HCT116 (cell line): Measurements from ENCODE around the gene PANK4. TPM values are rescaled to one million over a fixed set of nuclear protein-coding genes. Genes with fewer than 3 reads are reported as not detected.

ENCODE experiments used
- ATAC-seq: fragments of 200-7000 bp; cut with Tn5 transposase; 2 replicates; pipeline ENCODE4 v1.9.1; 2020; ENCODE audit warnings: mild to moderate bottlenecking, moderate library complexity
- BruUV-seq: library from RNA; stranded (reverse); fragments of 400-500 nt; replicated peaks from 2 replicates; lab custom pipeline; 2021; lab: Mats Ljungman, UMichigan
- CTCF ChIA-PET: fragments of 300-600 bp; sonication (Branson Sonifier 250); formaldehyde crosslinking; loops from one replicate; lab custom pipeline; 2021; ENCODE audit warnings: antibody characterized with exemption; lab: Charles Lee
- POLR2A ChIA-PET: fragments of 300-600, 350-600 bp; sonication (Branson Sonifier 250); formaldehyde crosslinking; loops from one replicate; lab custom pipeline; 2021; ENCODE audit warnings: antibody characterized with exemption; lab: Charles Lee
- RAD21 ChIA-PET, 2 experiments: fragments of 300-600 bp; sonication (Branson Sonifier 250); formaldehyde crosslinking; loops; one replicate each; lab custom pipeline; 2023; ENCODE audit warnings: low total read pairs in 2 of 2; ENCODE audit not compliant: uncharacterized antibody in 2 of 2, unreplicated experiment in 2 of 2, low non-redundant PET in 1 of 2; lab: Charles Lee
- DNase-seq: peaks from one replicate; pipeline ENCODE4 v3.0.0-alpha.2; 2010; ENCODE audit warnings: low read depth, low spot score
- H2AFZ ChIP-seq: fragments of 200-600 bp; shearing (Covaris generic), sonication (generic); 2 replicates; pipeline ENCODE4 v1.6.1; 2017; ENCODE audit warnings: low read depth, mixed run types, mixed read lengths, antibody characterized with exemption, low read length; ENCODE audit not compliant: poor library complexity, severe bottlenecking
- H3K27ac ChIP-seq: 2 replicates; pipeline ENCODE4 v1.5.1; 2012; ENCODE audit warnings: low read depth, low read length
- H3K27me3 ChIP-seq: fragments of 200-600 bp; sonication (generic); 2 replicates; pipeline ENCODE4 v1.6.1; 2016; ENCODE audit warnings: mixed run types, low read length, mixed read lengths; ENCODE audit not compliant: insufficient read depth
- H3K36me3 ChIP-seq, 2 experiments: fragments of 200-500 bp in 1 of 2; fragments of 200-600 bp in 1 of 2; sonication (Bioruptor generic) in 1 of 2; sonication (generic) in 1 of 2; 2 replicates each; pipeline versions ENCODE4 v1.5.1 to v1.6.1; 2014 to 2016; ENCODE audit warnings: low read length in 2 of 2, inconsistent platforms in 1 of 2, mixed read lengths in 1 of 2, mixed run types in 1 of 2; ENCODE audit not compliant: insufficient read depth in 2 of 2, control insufficient read depth in 1 of 2
- H3K4me1 ChIP-seq, 2 experiments: fragments of 200-600 bp in 1 of 2; sonication (generic) in 1 of 2; 2 replicates each; pipeline versions ENCODE4 v1.5.1 to v1.6.1; 2012 to 2017; ENCODE audit warnings: low read length in 2 of 2, inconsistent platforms in 1 of 2, mild to moderate bottlenecking in 1 of 2, mixed read lengths in 1 of 2, mixed run types in 1 of 2, moderate library complexity in 1 of 2; ENCODE audit not compliant: insufficient read depth in 2 of 2, control insufficient read depth in 1 of 2
- H3K4me2 ChIP-seq: fragments of 200-600 bp; sonication (generic); 2 replicates; pipeline ENCODE4 v1.6.1; 2017; ENCODE audit warnings: mixed run types, low read length, mixed read lengths
- H3K4me3 ChIP-seq, 2 experiments: fragments of 200-600 bp in 1 of 2; sonication (generic) in 1 of 2; replicated peaks in 1 of 2; 2 replicates each; pipeline ENCODE4 v1.5.1; 2011 to 2016; ENCODE audit warnings: low read length in 2 of 2, control low read depth in 1 of 2, low read depth in 1 of 2, mild to moderate bottlenecking in 1 of 2, mixed read lengths in 1 of 2, mixed run types in 1 of 2
- H3K79me2 ChIP-seq: fragments of 200-600 bp; sonication (generic); 2 replicates; pipeline ENCODE4 v1.6.1; 2017; ENCODE audit warnings: mild to moderate bottlenecking, mixed run types, low read length, moderate library complexity, mixed read lengths; ENCODE audit not compliant: insufficient read depth
- H3K9ac ChIP-seq: fragments of 200-600 bp; sonication (generic); 2 replicates; pipeline ENCODE4 v1.6.1; 2016; ENCODE audit warnings: low read length, mixed read lengths
- H3K9me2 ChIP-seq: fragments of 200-600 bp; sonication (generic), shearing (Covaris generic); 2 replicates; pipeline ENCODE4 v1.6.1; 2017; ENCODE audit warnings: mixed run types, mild to moderate bottlenecking, moderate library complexity; ENCODE audit not compliant: insufficient read depth
- H3K9me3 ChIP-seq, 2 experiments: fragments of 200-500 bp in 1 of 2; fragments of 200-600 bp in 1 of 2; sonication (Bioruptor generic) in 1 of 2; sonication (generic) in 1 of 2; 2 replicates each; pipeline ENCODE4 v1.6.1; 2014 to 2017; ENCODE audit warnings: low read length in 2 of 2, mixed read lengths in 2 of 2, inconsistent platforms in 1 of 2, low read depth in 1 of 2, mild to moderate bottlenecking in 1 of 2, mixed run types in 1 of 2, moderate library complexity in 1 of 2; ENCODE audit not compliant: control insufficient read depth in 1 of 2, insufficient read depth in 1 of 2
- H4K20me1 ChIP-seq: fragments of 200-600 bp; sonication (generic), shearing (Covaris generic); 2 replicates; pipeline ENCODE4 v1.6.1; 2017; ENCODE audit warnings: mixed run types, mild to moderate bottlenecking, moderate library complexity; ENCODE audit not compliant: insufficient read depth
- CBX3 ChIP-seq: IDR thresholded peaks from 2 replicates; pipeline ENCODE4 v1.6.1; 2012; ENCODE audit warnings: low read depth
- CEBPB ChIP-seq: IDR thresholded peaks from 2 replicates; pipeline ENCODE4 v1.6.1; 2012; ENCODE audit warnings: low read depth
- CTCF ChIP-seq, 3 experiments: fragments of 200-600 bp in 1 of 3; sonication (generic) in 1 of 3; IDR thresholded peaks in 2 of 3; conservative IDR thresholded peaks in 1 of 3; 2 replicates each; pipeline ENCODE4 v1.5.1; 2012 to 2017; ENCODE audit warnings: low read depth in 2 of 3, low read length in 2 of 3, antibody characterized with exemption in 1 of 3, borderline replicate concordance in 1 of 3, control low read depth in 1 of 3, mild to moderate bottlenecking in 1 of 3, mixed read lengths in 1 of 3, mixed run types in 1 of 3, moderate library complexity in 1 of 3; ENCODE audit not compliant: insufficient read depth in 1 of 3
- EGR1 ChIP-seq: IDR thresholded peaks from 2 replicates; pipeline ENCODE4 v1.6.1; 2012; ENCODE audit warnings: low read depth
- ELF1 ChIP-seq: IDR thresholded peaks from 2 replicates; pipeline ENCODE4 v1.6.1; 2012; ENCODE audit warnings: low read depth, borderline replicate concordance
- EZH2 ChIP-seq: fragments of 200-600 bp; sonication (generic); IDR thresholded peaks from 2 replicates; pipeline ENCODE4 v1.6.1; 2017; ENCODE audit warnings: antibody characterized with exemption, mixed run types
- FOSL1 ChIP-seq: IDR thresholded peaks from 2 replicates; pipeline ENCODE4 v1.6.1; 2012; ENCODE audit warnings: low read depth
- JUND ChIP-seq: IDR thresholded peaks from 2 replicates; pipeline ENCODE4 v1.6.1; 2012
- RAD21 ChIP-seq: IDR thresholded peaks from 2 replicates; pipeline ENCODE4 v1.6.1; 2012; ENCODE audit warnings: low read depth, mild to moderate bottlenecking
- SIN3A ChIP-seq: IDR thresholded peaks from 2 replicates; pipeline ENCODE4 v1.6.1; 2012; ENCODE audit warnings: low read depth
- SP1 ChIP-seq: IDR thresholded peaks from 2 replicates; pipeline ENCODE4 v1.6.1; 2012; ENCODE audit warnings: low read depth
- SRF ChIP-seq: IDR thresholded peaks from 2 replicates; pipeline ENCODE4 v1.6.1; 2012; ENCODE audit warnings: low read depth
- TCF7L2 ChIP-seq: IDR thresholded peaks from 2 replicates; pipeline ENCODE4 v1.7.0; 2011; ENCODE audit warnings: borderline replicate concordance, inconsistent platforms; ENCODE audit not compliant: insufficient read depth, insufficient read length; ENCODE audit errors: extremely low read depth
- YY1 ChIP-seq: IDR thresholded peaks from 2 replicates; pipeline ENCODE4 v1.6.1; 2011; ENCODE audit warnings: low read length, low read depth, moderate library complexity, mild to moderate bottlenecking; ENCODE audit not compliant: insufficient replicate concordance; ENCODE audit errors: extremely low read depth
- ZFX ChIP-seq: fragments of 450-650 bp; IDR thresholded peaks from 2 replicates; pipeline ENCODE4 v1.6.1; 2017
- ZNF274 ChIP-seq: fragments of 200-500 bp; sonication (Bioruptor generic); IDR thresholded peaks from 2 replicates; pipeline ENCODE4 v1.6.1; 2014; ENCODE audit warnings: mild to moderate bottlenecking, low read depth, low read length, inconsistent platforms
- intact Hi-C: fragments of 100-400 bp; cut with micrococcal nuclease; formaldehyde crosslinking; loops from 2 replicates; pipeline ENCODE4 v1.10.0; 2022
- total RNA-seq: library from RNA; stranded (reverse); gene quantifications from one replicate; pipeline ENCODE4 v1.2.1, GENCODE V29; 2021; ENCODE audit not compliant: unreplicated experiment
- TF ChIP-seq, protein P1 (sequence below): IDR thresholded peaks from 2 replicates; pipeline ENCODE4 v1.6.1; 2011; ENCODE audit warnings: mild to moderate bottlenecking, low read length, moderate library complexity; ENCODE audit not compliant: insufficient replicate concordance; ENCODE audit errors: extremely low read depth
- TF ChIP-seq, protein P2 (sequence below): IDR thresholded peaks from 2 replicates; pipeline ENCODE4 v1.6.1; 2012
- TF ChIP-seq, protein P3 (sequence below): IDR thresholded peaks from 2 replicates; pipeline ENCODE4 v1.6.1; 2012; ENCODE audit warnings: low read depth

PANK4 gene
- total RNA-seq, 1 experiment from 2014 or later: 38.5 TPM

GRCh38 chr1:2546515-2547209 is 20.3 kb upstream of the PANK4 start:
- no peaks in the 10 kb centered on the region for H3K36me3 ChIP-seq
- POLR2A ChIA-PET: interaction anchor here (0.8 to 1.6 kb wide), 8 partner anchors 12 to 135 kb away, joined by 3 to 13 read pairs (median 4); partner anchors contain the start of genes PANK4 and PEX10
- ATAC-seq (peak; percentile 76), DNase-seq (peak; percentile 85)
- peaks cover 24 to 46% of the 10 kb centered on the region in 2 experiments for H3K4me1 ChIP-seq
- H3K9me2 ChIP-seq: no peaks in the 10 kb centered on the region
- H3K4me3 ChIP-seq: peak overlapping the region; percentile 66 to 70
- CTCF ChIA-PET: interaction anchor here (0.9 to 2.4 kb wide), 9 partner anchors 12 to 351 kb away, joined by 3 to 13 read pairs (median 6); partner anchors contain the start of genes FAAP20, PANK4, PEX10 and PRXL2B
- no peaks in the 10 kb centered on the region for H3K79me2 ChIP-seq
- intact Hi-C loops: loop anchor here (2.0 kb wide), 1 partner anchor 96 kb away; no protein-coding TSS in a partner anchor
- RAD21 ChIA-PET: interaction anchor here (0.6 to 1.3 kb wide), 6 partner anchors 20 to 352 kb away, joined by 3 to 5 read pairs (median 4); partner anchors contain the start of genes FAAP20 (in 1 of the 2), PANK4 (in 1 of the 2) and PRXL2B (in 1 of the 2)
- no peaks in the 10 kb centered on the region for H4K20me1 ChIP-seq
- no peak overlapping the region for H2AFZ ChIP-seq
- H3K9me3 ChIP-seq: no peaks in the 10 kb centered on the region
- no peaks in the 10 kb centered on the region for H3K27me3 ChIP-seq
- peak overlapping the region; percentile 93 for H3K27ac ChIP-seq
- TSS peak; percentile 80 for BruUV-seq
- H3K4me2 ChIP-seq: peak overlapping the region; percentile 97
- peak overlapping the region; percentile 82 for H3K9ac ChIP-seq
- TF ChIP-seq, protein P1, sequence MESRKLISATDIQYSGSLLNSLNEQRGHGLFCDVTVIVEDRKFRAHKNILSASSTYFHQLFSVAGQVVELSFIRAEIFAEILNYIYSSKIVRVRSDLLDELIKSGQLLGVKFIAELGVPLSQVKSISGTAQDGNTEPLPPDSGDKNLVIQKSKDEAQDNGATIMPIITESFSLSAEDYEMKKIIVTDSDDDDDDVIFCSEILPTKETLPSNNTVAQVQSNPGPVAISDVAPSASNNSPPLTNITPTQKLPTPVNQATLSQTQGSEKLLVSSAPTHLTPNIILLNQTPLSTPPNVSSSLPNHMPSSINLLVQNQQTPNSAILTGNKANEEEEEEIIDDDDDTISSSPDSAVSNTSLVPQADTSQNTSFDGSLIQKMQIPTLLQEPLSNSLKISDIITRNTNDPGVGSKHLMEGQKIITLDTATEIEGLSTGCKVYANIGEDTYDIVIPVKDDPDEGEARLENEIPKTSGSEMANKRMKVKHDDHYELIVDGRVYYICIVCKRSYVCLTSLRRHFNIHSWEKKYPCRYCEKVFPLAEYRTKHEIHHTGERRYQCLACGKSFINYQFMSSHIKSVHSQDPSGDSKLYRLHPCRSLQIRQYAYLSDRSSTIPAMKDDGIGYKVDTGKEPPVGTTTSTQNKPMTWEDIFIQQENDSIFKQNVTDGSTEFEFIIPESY: no peak
- TF ChIP-seq CBX3 (no peak), ZNF274 (no peak), YY1 (peak; percentile 46), CEBPB (no peak), ELF1 (no peak), CTCF (IDR thresholded peaks at IDR 0.05 in 2 of 3, conservative IDR thresholded peaks at IDR 0.05 in 1 of 3; ENCODE audit: borderline replicate concordance in 1 of 3, insufficient read depth in 1 of 3, low read depth in 2 of 3, low read length in 2 of 3) (peak in 1 of 3 experiments; percentile 22; a peak in 1 of 6 replicates), EGR1 (no peak), JUND (no peak), SIN3A (no peak), SRF (no peak), ZFX (peak; percentile 53; the same call in 1 of the 2 replicates), TCF7L2 (no peak), FOSL1 (no peak), EZH2 (no peak), SP1 (no peak), RAD21 (no peak)
- TF ChIP-seq, protein P2, sequence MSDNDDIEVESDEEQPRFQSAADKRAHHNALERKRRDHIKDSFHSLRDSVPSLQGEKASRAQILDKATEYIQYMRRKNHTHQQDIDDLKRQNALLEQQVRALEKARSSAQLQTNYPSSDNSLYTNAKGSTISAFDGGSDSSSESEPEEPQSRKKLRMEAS: no peak
- TF ChIP-seq, protein P3, sequence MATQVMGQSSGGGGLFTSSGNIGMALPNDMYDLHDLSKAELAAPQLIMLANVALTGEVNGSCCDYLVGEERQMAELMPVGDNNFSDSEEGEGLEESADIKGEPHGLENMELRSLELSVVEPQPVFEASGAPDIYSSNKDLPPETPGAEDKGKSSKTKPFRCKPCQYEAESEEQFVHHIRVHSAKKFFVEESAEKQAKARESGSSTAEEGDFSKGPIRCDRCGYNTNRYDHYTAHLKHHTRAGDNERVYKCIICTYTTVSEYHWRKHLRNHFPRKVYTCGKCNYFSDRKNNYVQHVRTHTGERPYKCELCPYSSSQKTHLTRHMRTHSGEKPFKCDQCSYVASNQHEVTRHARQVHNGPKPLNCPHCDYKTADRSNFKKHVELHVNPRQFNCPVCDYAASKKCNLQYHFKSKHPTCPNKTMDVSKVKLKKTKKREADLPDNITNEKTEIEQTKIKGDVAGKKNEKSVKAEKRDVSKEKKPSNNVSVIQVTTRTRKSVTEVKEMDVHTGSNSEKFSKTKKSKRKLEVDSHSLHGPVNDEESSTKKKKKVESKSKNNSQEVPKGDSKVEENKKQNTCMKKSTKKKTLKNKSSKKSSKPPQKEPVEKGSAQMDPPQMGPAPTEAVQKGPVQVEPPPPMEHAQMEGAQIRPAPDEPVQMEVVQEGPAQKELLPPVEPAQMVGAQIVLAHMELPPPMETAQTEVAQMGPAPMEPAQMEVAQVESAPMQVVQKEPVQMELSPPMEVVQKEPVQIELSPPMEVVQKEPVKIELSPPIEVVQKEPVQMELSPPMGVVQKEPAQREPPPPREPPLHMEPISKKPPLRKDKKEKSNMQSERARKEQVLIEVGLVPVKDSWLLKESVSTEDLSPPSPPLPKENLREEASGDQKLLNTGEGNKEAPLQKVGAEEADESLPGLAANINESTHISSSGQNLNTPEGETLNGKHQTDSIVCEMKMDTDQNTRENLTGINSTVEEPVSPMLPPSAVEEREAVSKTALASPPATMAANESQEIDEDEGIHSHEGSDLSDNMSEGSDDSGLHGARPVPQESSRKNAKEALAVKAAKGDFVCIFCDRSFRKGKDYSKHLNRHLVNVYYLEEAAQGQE: no peak
